NCI-H1436 (cell line): ENCODE results near the gene FITM1.

ENCODE experiments used
- DNase-seq: peaks from one replicate; lab custom pipeline; 2025; lab: John Stamatoyannopoulos, UW

FITM1 gene

DNA sequence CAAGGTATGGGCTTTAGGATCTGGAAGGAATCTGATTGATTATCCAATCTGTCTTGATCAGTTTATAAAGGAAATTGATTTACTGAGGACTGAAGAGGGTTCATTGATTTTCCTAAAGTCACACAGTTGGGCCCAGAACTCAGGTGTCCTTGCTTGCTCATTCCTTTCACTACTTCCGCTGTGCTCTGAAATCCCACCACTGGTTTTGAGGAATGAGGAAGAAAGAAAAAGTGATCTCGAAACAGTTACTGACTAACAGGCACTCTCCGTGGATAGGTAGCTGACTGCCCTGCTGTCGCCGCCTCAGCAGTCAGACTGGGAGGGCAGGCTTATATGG lies at the start of gene FITM1:
Gene FITM1 (plus strand): TSS at position 280 of the 337 bp plus-strand sequence. CDS start 905 bp downstream, outside the sequence.
- DNase-seq: no peak

DNA sequence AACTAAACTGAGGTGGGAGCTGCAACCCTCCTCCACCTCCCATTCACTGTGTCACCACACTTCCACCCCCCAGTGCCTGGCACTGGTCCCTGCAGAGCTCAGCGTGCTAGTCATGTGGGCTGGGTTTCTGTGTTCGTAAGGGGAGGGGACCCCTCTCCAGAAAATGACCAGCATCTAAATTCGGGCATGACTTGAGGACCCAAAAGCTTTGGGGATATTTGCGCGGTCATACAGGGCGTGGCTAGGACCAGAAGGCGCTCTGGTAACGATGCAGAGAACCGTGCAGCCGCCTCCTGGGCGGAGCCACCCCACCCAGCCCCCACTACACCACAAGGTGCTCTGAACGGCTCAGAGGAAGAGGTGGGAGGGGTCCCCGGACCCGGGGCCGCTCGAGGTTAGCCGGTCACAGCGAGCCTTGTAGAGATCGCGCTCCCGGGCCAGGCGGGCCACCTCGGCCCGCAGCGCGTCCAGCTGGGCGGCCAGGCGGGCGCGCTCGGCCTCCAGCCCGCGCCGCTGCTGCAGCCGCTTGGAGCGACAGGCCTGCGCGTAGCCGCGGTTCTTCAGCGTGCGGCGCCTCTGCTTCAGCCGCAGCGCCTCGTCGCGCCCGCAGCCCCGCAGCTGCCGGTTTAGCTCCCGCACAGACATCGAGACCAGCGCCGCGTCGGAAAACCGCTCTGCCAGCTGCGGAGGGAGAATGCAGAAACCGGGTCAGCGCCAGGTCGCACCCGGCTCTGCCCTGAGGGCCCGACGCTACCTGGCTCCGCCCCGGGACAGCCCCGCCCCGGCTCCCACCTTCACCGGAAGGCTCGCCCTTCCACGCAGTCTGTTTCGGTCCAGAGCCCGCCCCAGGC lies 49.3 kb upstream of the FITM1 start:
- peak; percentile 37 for DNase-seq

GRCh38 chr14:24081739-24082211 lies 48.7 kb upstream of the FITM1 start:
- no peak for DNase-seq

DNA sequence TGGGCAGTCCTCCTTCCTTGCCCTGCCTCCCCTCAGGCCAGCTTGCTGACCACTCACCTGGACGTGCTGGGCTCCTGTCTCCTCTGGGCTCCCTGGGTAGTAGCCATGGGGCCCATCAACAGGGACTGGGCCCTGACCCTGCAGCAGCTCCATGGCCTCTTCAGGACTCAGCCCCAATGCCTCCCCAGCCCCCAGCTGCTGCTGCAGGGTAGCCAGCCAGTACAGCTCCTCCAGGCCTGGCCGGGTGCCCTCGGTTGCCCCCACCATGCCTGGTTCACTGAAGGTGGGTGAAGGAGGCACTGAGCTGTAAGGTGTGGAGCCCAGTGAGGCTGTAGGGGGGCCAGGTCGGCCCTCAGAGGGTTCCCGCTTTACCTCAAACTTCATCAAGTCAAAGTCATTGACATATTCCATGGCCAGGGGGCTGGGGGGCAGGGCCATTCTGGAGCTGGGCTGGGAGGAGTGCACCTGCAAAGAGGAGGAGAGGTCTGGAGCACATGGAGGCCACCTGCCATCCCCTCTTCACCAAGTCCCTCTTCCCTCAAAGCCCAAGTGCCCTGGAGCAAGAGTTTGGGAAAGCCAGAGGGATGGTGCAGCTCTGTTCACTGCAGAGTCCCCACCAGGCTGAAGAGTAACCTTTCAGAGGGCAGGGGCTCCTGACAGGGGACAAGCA lies 47.9 kb upstream of the FITM1 start:
- DNase-seq: no peak

DNA sequence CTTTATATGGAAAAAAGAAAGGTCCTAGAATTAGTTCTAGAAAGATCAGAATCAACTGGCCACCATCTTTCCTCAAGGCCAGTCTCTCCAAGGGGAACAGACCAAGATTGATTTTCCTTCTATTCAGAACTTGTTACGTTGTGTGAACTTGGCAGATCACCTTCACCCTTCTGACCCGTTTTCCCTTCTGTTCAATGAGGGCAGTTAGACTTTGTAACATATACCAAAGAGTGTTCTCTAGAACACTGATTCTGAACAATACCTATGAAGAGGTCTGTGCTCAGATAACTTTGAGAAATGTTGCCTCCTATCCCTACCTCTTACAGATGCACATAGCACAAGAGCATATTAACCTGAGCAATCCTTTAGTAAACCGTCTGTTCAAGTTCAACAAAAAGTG lies 47.0 kb upstream of the FITM1 start:
- DNase-seq: no peak

DNA sequence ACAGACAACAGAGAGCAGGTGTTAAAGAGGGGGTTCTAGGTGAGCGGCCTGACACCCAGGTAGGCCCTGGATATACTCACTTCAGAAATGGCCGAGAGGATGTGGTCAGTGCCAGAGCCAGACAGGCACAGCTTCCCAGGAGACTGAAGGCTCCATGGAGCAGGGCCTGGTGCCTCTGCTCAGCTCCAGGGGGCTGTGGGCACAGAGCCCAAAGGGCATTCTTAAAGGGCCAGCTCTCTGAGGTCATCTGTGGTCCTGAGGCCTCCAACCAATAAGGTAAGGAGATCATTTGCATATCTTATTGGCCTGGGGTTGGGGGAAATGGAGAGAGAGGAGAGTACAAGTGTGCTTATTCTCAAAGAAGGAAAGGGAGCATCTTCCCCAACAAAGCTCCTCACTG lies 46.0 kb upstream of the FITM1 start:
- DNase-seq: no peak

GRCh38 chr14:24085215-24085614 lies 45.2 kb upstream of the FITM1 start:
- no peak for DNase-seq

GRCh38 chr14:24086193-24086955 lies 44.1 kb upstream of the FITM1 start:
- no peak for DNase-seq

GRCh38 chr14:24087004-24087403 lies 43.5 kb upstream of the FITM1 start:
- no peak for DNase-seq

DNA sequence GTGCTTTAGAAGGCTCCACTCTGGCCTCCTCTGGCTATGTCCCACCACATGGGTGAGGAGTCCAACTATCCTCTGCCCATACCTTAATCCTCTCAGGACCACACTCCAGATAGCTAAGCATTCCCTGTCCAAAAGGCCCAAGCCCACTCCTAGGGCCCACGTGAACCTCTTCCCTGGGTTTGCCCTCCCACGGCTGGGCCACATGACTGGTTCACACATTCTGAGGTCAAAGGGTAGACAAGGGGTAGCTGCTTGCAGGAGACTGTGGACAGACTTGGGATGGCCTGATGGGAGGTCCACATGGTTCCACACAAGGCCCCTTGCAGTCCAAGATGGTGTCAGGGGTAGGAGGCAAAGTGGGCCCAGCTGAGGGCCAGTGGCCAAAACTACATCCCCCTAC lies 42.4 kb upstream of the FITM1 start:
- no peak for DNase-seq

- no peak for DNase-seq
These were observed 40.6 kb upstream of the FITM1 start for GRCh38 chr14:24089890-24090289.

DNA sequence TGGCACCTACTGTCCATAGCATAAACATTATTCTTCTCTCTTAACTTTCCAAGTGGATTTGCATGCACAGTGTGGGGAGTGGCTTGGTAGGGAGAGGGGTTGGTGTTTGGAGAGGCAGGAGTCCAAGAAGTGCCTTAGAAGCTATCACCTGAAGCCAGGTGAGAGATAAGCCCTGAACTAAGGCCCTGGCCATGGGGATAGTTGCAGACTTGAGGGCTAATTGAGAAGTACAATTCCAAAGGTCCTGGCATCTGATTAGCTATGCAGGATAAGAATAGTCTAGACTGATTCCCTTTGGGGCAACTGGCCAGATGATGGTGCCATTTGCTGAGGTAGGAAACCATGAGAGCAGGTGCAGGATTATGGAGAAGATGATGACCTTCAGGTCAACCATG lies 38.4 kb upstream of the FITM1 start:
- no peak for DNase-seq

DNA sequence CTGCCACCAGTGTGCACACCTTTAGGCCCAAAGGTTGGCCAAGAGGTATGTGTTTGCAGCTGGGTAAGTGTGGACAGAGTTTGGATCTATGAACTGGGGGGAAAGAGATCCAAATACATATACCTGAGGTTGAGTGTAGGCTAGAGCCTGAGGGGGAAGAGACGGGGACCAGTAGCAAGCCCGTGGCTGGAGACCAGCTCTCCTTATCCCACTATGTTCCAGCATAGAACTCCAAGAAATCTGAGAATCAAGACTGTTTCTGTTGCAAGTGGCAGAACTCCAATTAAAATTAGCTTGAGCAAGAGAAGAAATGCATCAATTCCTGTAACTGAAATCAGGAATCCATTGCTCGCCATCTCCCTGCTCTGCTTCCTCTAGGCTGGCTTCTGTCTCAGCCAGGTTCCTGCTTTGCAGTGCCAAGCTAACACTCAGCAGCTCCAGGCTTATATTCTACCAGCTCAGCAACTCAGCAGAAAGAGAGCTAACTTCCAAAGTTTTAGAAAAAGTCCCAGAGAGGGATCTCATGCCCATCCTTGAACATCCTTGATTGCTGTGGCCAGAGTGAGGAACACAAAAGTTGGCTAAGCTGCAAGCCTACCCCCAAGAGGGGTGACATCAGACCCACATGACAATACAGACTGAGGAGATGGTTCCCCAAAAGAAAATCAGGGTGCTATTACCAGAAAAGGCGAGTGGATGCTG lies 37.8 kb upstream of the FITM1 start:
- no peak for DNase-seq

DNA sequence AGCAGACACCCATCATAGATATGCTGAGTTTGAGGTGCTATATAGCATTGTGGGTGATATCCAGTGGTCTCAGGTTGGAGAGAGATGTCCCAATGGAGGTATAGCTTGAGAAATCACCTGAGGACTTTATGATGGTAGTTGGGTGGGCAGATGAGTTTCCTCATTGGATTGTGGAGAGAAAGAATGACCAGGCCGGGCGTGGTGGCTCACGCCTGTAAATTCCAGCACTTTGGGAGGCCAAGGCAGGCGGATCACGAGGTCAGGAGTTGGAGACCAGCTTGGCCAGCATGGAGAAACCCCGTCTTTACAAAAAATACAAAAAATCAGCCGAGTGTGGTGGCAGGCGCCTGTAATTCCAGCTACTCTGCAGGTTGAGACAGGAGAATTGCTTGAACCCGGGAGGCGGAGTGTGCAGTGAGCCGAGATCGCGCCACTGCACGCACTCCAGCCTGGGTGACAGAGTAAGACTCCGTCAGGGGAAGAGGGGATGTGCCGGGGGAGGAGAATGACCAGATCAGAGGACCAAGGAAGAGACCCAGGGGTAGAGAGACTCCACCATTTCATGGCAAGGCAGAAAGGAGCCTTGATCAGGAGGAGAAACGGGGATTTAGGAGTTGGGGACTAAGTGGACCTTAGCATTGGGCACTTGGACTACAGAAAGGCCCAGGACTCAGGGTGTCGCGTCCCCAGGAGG lies 37.1 kb upstream of the FITM1 start:
- DNase-seq: no peak

- DNase-seq: peak; percentile 89
These were observed 36.3 kb upstream of the FITM1 start, which contains the start of gene PCK2 for GRCh38 chr14:24093901-24094840. Gene PCK2, plus strand, starts transcription at chr14:24094311. Its CDS starts 95 bp downstream, at chr14:24094406.

DNA sequence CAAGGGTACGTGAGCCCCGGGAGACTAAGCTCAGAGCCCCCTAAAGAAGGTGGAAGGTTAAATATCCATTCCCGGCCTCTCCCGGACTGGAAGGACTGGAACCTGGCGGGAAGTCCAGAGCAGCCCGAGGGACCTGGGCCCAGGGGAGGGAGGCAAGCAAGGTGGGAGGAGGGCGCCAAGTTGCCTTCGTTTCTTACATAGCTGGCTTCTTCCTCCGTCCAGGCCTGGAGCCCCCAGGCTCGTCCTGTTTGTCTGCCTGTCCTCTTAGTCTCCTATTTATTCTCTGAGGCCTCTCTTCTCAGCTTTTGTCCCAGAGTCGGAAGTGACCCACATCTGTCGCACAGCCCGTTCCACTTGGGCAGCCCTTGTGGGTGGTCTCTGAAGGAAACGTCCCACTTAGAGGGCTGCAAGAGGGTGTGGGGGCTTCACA lies 35.6 kb upstream of the FITM1 start:
- DNase-seq: no peak

- no peak for DNase-seq
These were observed 35.0 kb upstream of the FITM1 start for GRCh38 chr14:24095271-24096068.

GRCh38 chr14:24096545-24097181 lies 33.8 kb upstream of the FITM1 start:
- DNase-seq: no peak
